ENCODE data around the gene VWA8.

VWA8 gene

DNA sequence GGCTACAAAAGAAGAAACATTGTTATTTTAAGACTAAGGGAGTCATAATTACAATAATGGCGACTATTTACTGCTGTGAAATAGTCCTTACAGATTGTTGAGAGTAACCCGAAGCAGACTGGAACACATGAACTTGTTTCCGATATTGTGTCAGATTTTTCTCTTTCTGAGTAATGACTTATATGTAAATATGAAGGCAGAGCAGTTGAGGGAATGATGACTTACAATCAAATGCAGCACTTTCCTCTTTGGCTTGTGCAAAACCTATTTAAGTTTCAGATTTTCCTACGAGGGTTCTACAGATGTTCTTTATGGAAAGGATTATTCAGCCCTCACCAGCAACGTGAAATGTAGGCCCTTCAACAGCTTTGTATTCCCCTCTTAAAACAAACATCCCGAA, 304.9 kb downstream of the VWA8 start:
- no peaks in the 10 kb centered on the region for H3K27me3 ChIP-seq (ENCODE audit: control insufficient read depth, low read length)
- TF ChIP-seq, protein P1, sequence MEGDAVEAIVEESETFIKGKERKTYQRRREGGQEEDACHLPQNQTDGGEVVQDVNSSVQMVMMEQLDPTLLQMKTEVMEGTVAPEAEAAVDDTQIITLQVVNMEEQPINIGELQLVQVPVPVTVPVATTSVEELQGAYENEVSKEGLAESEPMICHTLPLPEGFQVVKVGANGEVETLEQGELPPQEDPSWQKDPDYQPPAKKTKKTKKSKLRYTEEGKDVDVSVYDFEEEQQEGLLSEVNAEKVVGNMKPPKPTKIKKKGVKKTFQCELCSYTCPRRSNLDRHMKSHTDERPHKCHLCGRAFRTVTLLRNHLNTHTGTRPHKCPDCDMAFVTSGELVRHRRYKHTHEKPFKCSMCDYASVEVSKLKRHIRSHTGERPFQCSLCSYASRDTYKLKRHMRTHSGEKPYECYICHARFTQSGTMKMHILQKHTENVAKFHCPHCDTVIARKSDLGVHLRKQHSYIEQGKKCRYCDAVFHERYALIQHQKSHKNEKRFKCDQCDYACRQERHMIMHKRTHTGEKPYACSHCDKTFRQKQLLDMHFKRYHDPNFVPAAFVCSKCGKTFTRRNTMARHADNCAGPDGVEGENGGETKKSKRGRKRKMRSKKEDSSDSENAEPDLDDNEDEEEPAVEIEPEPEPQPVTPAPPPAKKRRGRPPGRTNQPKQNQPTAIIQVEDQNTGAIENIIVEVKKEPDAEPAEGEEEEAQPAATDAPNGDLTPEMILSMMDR (IDR thresholded peaks at IDR 0.05; ENCODE audit: low read depth, low read length, poor library complexity, severe bottlenecking), result no peak
- no peak for TF ChIP-seq EZH2phosphoT487 (IDR thresholded peaks at IDR 0.05; ENCODE audit: borderline replicate concordance, low read length)
- 0 out of 2 replicates have a peak, but pooled peaks cover 3% of the 10 kb centered on the region for H3K36me3 ChIP-seq (ENCODE audit: control insufficient read depth, low read length)
- H3K79me2 ChIP-seq (ENCODE audit: control insufficient read depth, low read length), result no peaks in the 10 kb centered on the region
- no peak overlapping the region for H3K4me3 ChIP-seq (ENCODE audit: low read length)
- peaks cover 19% of the 10 kb centered on the region; the same call in 1 of the 2 replicates for H3F3A ChIP-seq (ENCODE audit: control insufficient read depth, insufficient read depth)
- H3K27ac ChIP-seq (ENCODE audit: low read depth, low read length), result no peak overlapping the region
- peaks cover 50% of the 10 kb centered on the region for H3K4me1 ChIP-seq (ENCODE audit: control insufficient read depth, low read length)
- H3K9me2 ChIP-seq (replicated peaks; ENCODE audit: control insufficient read depth, low read length), result no peaks in the 10 kb centered on the region
- H3K9me3 ChIP-seq (ENCODE audit: control insufficient read depth, insufficient read depth, low read length), result peaks cover 3% of the 10 kb centered on the region; the same call in 1 of the 2 replicates
- H3K4me2 ChIP-seq (ENCODE audit: low read length), result no peak overlapping the region
- H4K20me1 ChIP-seq (ENCODE audit: control insufficient read depth, insufficient read depth, low read depth, low read length), result no peaks in the 10 kb centered on the region

DNA sequence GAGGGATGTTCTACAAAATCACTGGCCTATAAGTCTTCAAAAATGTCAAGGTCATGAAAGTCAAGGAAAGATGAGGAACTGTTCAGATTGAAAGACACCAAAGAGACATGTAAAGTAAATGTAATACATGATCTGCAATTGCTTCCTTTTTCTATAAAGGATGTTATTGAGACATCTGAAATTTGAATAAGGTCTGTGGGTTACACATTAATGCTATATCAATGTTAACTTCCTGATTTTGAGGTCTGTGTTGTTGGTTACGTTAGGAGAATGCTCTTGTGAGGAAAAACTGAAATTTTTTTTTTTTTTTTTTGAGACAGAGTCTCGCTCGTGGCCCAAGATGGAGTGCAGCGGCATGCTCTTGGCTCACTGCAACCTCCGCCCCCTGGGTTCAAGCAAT, 306.1 kb downstream of the VWA8 start:
- Histone ChIP-seq H3K27me3 (ENCODE audit: control insufficient read depth, low read length) (no peaks in the 10 kb centered on the region), H3K4me3 (ENCODE audit: low read length) (peak overlapping the region; percentile 31), H3K36me3 (ENCODE audit: control insufficient read depth, low read length) (0 out of 2 replicates have a peak, but pooled peaks cover 3% of the 10 kb centered on the region), H3K9me2 (replicated peaks; ENCODE audit: control insufficient read depth, low read length) (no peaks in the 10 kb centered on the region), H3F3A (ENCODE audit: control insufficient read depth, insufficient read depth) (peaks cover 19% of the 10 kb centered on the region; the same call in 1 of the 2 replicates), H3K9me3 (ENCODE audit: control insufficient read depth, insufficient read depth, low read length) (peaks cover 3% of the 10 kb centered on the region; the same call in 1 of the 2 replicates), H3K27ac (ENCODE audit: low read depth, low read length) (peak overlapping the region; percentile 72), H3K79me2 (ENCODE audit: control insufficient read depth, low read length) (no peaks in the 10 kb centered on the region), H4K20me1 (ENCODE audit: control insufficient read depth, insufficient read depth, low read depth, low read length) (no peaks in the 10 kb centered on the region), H3K4me2 (ENCODE audit: low read length) (peak overlapping the region; percentile 49), H3K4me1 (ENCODE audit: control insufficient read depth, low read length) (peaks cover 51% of the 10 kb centered on the region)
- TF ChIP-seq, protein P1 (IDR thresholded peaks at IDR 0.05; ENCODE audit: low read depth, low read length, poor library complexity, severe bottlenecking), result no peak
- no peak for TF ChIP-seq EZH2phosphoT487 (IDR thresholded peaks at IDR 0.05; ENCODE audit: borderline replicate concordance, low read length)

DNA sequence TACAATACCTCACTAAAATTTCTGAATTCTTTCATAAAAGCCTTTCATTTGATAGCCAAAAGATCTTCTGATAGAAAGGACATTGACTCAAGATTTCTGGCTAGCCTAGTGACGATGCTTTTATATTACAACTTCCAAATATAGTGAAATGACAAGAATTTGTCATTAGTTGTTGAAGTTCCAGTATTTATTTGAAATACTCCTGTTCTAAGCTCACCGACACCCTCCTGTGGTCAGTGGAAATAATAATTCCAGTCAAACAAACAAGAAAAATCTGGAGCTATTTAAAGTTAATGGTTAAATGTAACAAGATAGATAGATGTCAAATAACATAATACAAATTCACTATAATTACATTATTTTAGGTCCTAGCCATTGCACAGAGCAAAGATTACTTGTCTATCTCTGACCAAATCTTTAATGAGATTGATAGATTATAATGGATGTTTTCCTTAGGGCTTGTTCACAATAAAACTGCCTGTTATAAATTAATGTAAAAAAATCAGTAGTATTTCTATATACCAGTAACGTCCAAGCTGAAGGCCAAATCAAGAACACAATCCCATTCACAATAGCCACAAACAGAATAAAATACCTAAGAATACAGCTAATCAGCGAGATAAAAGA, 308.1 kb downstream of the VWA8 start:
- Histone ChIP-seq H3K27me3 (ENCODE audit: control insufficient read depth, low read length) (no peaks in the 10 kb centered on the region), H3K9me2 (replicated peaks; ENCODE audit: control insufficient read depth, low read length) (no peaks in the 10 kb centered on the region), H3K4me3 (ENCODE audit: low read length) (no peak overlapping the region; the same call in 1 of the 2 replicates), H3K27ac (ENCODE audit: low read depth, low read length) (peak overlapping the region; percentile 32), H4K20me1 (ENCODE audit: control insufficient read depth, insufficient read depth, low read depth, low read length) (no peaks in the 10 kb centered on the region), H3K79me2 (ENCODE audit: control insufficient read depth, low read length) (no peaks in the 10 kb centered on the region), H3F3A (ENCODE audit: control insufficient read depth, insufficient read depth) (peaks cover 19% of the 10 kb centered on the region; the same call in 1 of the 2 replicates), H3K4me1 (ENCODE audit: control insufficient read depth, low read length) (peaks cover 51% of the 10 kb centered on the region), H3K36me3 (ENCODE audit: control insufficient read depth, low read length) (0 out of 2 replicates have a peak, but pooled peaks cover 3% of the 10 kb centered on the region), H3K4me2 (ENCODE audit: low read length) (peak overlapping the region; percentile 46), H3K9me3 (ENCODE audit: control insufficient read depth, insufficient read depth, low read length) (peaks cover 3% of the 10 kb centered on the region; the same call in 1 of the 2 replicates)
- TF ChIP-seq EZH2phosphoT487 (IDR thresholded peaks at IDR 0.05; ENCODE audit: borderline replicate concordance, low read length), result no peak
- TF ChIP-seq, protein P1 (IDR thresholded peaks at IDR 0.05; ENCODE audit: low read depth, low read length, poor library complexity, severe bottlenecking), result peak; percentile 74
